ENCODE data around the gene ZNF845.
A peak's percentile ranks its signal among the peaks of the same experiment; 100 is the strongest.
"Not testable (repeated sequence)": the region's sequence is repeated elsewhere in the genome, so short reads cannot be mapped to it uniquely, and the experiment has no call there.

The ZNF845 gene

DNA sequence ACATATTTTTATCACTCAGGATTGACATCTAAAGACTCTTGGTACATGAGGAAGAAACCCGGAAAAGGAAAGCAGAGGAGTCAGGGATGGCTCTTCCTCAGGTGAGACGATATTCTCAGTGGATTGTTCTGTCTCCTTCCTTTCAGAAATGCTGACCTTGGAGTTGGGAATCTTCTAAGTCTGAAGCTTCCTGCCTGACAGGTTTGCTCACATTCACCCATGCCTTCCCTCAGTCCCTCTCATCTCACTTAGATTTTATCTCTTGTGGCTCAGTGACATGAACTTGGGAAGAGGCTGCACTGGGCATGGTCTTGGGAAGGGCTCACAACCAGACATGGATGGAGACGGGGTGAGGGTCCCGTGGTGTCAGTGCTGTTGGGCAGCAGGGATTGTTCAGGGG, 38.6 kb downstream of the ZNF845 start:
- no peak for DNase-seq
- in situ Hi-C loops (cut with HindIII; ENCODE audit: low pct_ligation_motif_present, low pct_unique_long_range_greater_than_20kb, low sequenced_read_pairs) = no loop called here

DNA sequence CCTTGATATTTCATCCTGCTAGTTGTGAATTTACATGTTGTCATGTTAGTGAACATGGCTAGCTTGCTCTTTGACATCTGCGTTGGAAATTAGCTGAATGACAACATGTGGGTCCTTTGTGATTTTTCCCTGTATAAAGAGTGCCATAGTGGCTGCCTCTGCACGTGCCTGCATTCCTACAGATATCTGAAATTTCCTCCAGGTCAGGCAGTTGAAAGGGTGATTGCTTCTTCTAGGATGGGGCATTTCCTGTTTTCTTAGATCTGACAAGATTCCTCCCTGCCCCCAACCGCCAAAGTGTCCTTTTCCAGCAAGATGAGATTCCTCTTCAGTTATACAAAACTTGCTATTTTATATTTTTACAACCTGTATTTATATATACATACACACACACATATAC, 40.7 kb downstream of the ZNF845 start:
- in situ Hi-C loops (cut with HindIII; ENCODE audit: low pct_ligation_motif_present, low pct_unique_long_range_greater_than_20kb, low sequenced_read_pairs) = no loop called here
- DNase-seq = no peak

DNA sequence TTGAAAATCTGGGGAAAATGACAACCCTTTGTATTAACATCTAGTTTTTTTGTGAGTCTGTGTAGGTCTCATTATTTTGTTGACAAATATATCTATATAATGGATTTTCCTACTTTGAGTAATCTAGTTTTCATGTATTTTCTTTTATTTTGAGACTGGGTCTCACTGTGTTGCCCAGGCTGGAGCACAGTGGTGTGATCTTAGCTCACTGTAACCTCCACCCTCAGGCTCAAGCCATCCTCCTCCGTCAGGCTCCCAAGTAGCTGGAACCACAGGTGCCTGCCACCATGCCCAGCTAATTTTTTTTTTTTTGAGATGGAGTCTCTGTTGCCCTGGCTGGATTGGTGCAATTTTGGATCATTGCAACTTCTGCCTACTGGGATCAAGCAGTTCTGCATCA, 41.2 kb downstream of the ZNF845 start:
- no peak for DNase-seq
- in situ Hi-C loops (cut with HindIII; ENCODE audit: low pct_ligation_motif_present, low pct_unique_long_range_greater_than_20kb, low sequenced_read_pairs) = no loop called here

DNA sequence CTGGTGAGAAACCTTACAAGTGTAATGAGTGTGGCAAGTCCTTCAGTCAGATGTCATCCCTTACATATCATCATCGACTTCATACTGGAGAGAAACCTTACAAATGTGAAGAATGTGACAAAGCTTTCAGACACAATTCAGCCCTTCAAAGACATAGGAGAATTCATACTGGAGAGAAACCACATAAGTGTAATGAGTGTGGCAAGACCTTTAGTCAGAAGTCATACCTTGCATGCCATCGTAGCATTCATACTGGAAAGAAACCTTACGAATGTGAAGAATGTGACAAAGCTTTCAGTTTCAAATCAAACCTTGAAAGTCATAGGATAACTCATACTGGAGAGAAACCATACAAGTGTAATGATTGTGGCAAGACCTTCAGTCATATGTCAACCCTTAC, 47.8 kb downstream of the ZNF845 start:
- in situ Hi-C loops (cut with HindIII; ENCODE audit: low pct_ligation_motif_present, low pct_unique_long_range_greater_than_20kb, low sequenced_read_pairs) = no loop called here
- DNase-seq = no peak

DNA sequence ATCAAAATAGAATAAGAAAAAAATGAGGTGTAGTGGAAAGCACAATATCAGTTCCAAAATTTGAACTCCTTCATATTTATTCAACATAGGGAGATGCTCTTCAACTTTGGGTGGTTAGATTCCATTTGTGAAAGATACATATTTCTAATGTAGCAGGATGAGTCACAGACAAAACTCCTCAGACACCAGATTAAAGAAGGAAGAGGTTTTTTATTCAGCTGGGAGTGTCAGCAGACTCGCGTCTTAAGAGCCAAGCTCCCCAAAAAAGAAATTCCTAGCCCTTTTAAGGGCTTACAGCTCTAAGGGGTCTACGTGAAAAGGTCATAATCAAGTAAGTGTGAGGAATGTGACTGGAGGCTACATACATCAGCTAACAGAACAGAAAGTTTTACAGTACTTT, 54.6 kb downstream of the ZNF845 start:
- DNase-seq = no peak
- in situ Hi-C loops (cut with HindIII; ENCODE audit: low pct_ligation_motif_present, low pct_unique_long_range_greater_than_20kb, low sequenced_read_pairs) = no loop called here

DNA sequence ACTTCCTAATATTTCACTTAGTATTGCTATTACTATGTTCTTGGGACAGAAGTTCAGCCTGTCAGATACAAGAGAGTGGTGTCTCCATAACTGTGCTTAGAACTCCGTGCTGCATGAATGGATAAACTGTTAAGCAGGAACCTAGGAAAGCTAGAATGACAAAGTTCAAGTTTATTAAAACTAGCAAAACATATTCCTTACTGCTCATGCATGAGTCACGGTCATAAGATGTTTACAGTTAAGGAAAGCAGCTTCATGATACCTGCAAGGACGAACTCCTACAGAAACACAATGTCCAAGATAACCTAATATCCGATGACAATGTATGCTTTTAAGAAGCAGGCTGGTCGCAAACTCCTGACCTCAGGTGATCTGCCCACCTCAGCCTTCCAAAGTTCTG, 55.4 kb downstream of the ZNF845 start:
- in situ Hi-C loops (cut with HindIII; ENCODE audit: low pct_ligation_motif_present, low pct_unique_long_range_greater_than_20kb, low sequenced_read_pairs) = no loop called here
- no peak for DNase-seq

DNA sequence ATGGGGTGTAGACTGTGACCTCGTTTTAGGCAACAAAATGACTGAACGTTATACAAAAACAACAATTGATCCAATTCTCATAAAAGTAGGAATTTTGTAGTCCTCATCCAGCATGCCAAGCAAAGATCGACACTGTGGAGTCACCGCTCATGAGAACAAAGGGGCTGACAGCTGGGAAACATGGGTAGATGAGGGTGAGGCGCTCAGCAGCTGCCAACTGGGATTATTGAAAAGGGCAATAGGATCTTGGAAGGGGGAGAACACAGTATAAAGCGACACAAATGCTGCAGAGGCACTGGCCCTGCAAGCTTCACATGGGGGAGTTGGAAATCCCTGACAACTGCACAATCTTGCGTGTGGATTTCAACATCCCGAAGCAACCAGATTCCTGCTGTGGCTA, 56.0 kb downstream of the ZNF845 start:
- in situ Hi-C loops (cut with HindIII; ENCODE audit: low pct_ligation_motif_present, low pct_unique_long_range_greater_than_20kb, low sequenced_read_pairs) = no loop called here
- DNase-seq = no peak

DNA sequence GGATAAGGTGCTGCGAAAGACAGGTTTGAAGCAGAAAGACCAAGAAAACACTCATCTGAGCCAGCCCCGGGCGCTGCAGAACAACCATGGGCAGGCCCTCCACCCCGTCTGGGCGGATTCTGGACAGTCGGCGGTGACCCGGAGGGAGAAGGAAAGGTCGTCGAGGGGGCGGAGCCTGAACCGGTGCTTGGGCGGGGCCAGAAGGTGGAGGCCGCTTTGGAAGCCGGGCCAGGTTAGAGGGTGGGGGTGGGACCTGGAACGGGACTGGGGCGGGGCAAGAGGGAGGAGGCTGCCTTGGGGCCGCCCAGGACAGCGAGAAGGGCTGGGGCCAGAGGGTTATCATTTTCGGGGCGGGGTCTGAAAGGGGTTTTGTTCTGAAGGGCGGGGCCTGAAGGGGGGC, 56.4 kb downstream of the ZNF845 start:
- no peak for DNase-seq
- in situ Hi-C loops (cut with HindIII; ENCODE audit: low pct_ligation_motif_present, low pct_unique_long_range_greater_than_20kb, low sequenced_read_pairs) = no loop called here

DNA sequence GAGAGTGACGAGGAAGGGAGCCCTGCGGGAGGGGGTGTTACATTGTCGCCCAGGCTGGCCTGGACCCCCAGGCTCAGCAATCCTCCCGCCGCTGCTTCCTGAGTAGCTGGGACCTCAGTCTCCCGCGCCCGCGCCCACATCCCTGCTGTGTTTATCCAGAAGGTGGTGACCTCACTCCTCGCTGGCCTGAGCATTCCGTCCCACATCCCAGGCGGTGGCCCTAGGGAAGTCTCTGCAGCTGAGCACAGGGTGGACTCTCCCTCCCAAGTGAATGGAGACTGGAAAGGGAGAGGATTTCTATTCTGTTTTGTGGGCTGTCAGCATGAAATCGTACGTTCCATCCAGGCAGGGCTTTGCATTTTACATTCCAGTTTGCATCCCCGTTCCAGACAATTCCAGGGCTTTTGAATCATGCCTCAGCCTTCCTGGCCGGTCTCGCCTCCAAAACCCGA, 61.0 kb downstream of the ZNF845 start:
- no peak for DNase-seq
- in situ Hi-C loops (cut with HindIII; ENCODE audit: low pct_ligation_motif_present, low pct_unique_long_range_greater_than_20kb, low sequenced_read_pairs) = no loop called here

DNA sequence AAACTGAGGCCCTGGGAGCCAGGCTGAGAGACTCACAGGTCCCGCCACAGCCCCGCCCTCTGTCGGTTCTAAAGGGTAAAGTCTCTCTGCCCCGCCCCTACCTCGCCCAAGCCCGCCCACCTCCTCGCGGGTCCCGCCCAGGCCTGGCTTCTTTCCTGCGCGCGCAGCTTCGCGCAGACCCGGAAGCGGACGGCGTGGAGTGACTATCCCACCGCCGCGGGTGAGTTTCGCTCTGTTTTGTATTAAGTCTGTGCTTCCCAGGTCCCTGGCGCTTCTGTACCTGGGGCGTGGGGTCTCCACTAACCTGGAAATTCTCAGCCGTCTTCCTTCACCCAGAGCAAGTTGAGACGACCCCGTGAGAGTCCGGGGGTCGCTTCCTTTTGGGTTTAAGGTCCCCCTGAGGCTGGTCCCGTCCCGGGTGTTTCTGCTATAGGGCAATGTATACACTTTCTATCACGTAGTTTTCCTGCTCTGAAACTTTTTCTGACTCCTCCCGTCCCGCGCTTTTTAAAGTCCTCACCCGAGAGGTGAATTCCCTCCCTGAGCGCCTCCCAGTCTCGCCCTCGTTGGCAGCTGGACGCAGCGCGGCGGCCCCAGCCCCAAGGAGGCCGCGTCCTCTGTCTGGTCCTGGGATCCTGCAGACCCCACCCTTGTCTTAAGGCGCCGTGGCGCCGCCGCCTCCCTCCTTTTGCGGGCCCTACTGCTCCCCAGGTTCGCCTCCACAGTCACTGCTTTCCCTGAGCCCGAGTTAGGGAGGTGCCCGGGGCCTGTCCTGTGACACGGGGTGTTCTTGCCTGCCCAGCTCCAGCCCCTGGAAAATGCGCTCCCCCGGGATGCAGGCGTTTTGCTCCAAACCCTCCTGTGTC, 61.7 kb downstream of the ZNF845 start, which contains the start of gene ZNF765:
Gene ZNF765 (plus strand): TSS at position 176 of the 866 bp plus-strand sequence. CDS start 2,867 bp downstream, outside the sequence.
- DNase-seq = peak; percentile 84
- in situ Hi-C loops (cut with HindIII; ENCODE audit: low pct_ligation_motif_present, low pct_unique_long_range_greater_than_20kb, low sequenced_read_pairs) = no loop called here

DNA sequence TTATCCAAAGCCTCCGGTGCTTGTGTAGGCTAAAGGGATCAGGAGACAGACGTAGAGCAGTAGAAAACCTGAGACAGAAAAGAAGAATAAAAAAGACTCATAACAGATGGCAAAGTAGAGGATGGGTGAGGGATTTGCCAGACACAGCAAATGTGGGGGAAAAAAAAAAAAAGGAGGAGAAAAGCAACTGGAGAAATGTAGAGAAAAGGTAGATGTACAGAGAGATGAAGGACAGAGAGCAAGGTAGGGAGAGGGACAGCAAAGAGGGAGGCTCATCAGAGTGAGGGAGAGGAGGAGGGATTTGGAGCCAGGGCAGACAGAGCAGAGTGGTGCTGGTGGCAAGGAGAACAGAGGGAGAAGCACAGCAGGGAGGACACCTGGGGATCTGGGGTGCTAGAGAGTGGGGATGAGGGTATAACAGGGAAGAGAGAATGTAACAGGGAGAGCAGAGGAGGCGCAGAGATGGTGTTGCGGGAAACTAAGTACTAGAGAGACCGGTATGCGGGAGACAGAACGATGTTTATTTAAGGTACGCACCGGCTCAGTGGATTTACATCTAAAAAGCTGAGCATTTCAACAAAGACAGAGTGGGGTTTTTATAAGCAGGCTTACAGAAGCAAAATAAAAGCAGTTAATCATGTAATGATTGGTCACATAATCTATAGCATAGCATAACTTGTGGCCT, 62.4 kb downstream of the ZNF845 start:
- in situ Hi-C loops (cut with HindIII; ENCODE audit: low pct_ligation_motif_present, low pct_unique_long_range_greater_than_20kb, low sequenced_read_pairs) = not testable (repeated sequence)

DNA sequence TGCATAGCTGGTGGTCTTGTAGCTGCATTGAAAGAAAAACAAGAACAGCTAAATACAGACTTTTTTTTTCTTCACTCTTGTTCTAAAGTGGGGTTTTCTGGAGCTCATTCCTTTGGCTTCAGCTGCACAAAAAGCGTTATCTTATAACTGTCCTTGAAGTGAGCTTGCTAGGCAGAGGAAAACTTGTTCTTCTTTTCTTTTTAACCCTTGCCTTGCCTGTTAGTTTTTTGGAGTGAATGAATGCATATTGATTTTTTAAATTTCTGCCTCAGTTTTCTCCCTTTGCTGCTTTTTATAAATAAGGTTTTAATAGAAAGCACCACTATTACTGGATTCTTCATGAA, 62.9 kb downstream of the ZNF845 start:
- no peak for DNase-seq
- in situ Hi-C loops (cut with HindIII; ENCODE audit: low pct_ligation_motif_present, low pct_unique_long_range_greater_than_20kb, low sequenced_read_pairs) = no loop called here

More for the DNA sequence above, 62.4 kb downstream of the ZNF845 start:
- not testable (repeated sequence) for DNase-seq

DNA sequence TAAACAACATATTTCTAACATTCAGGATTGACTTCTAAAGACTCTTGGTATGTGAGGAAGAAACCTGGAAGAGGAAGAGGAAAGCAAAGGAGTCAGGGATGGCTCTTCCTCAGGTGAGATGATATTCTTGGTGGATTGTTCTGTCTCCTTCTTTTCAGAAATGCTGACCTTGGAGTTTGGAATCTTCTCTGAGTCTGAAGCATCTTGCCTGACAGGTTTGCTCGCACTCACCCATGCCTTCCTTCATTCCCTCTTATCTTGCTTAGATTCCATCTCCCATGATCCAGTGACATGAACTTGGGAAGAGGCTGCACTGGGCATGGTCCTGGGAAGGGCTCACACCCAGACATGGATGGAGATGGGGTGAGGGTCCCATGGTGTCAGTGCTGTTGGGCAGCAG, 64.4 kb downstream of the ZNF845 start:
- DNase-seq; in situ Hi-C loops (cut with HindIII; ENCODE audit: low pct_ligation_motif_present, low pct_unique_long_range_greater_than_20kb, low sequenced_read_pairs): not testable (repeated sequence)
